Chondrocyte (in vitro differentiated cells): ENCODE measurements around the gene SPTBN1. TPM values are rescaled to one million over a fixed set of nuclear protein-coding genes. Genes with fewer than 3 reads are reported as not detected.

Experiments used
- DNase-seq: peaks from one replicate; pipeline ENCODE4 v3.0.0; 2021; ENCODE audit warnings: mixed read lengths, low spot score
- H3K27ac Mint-ChIP-seq: one replicate; pipeline ENCODE4 v1.8.0; 2021; ENCODE audit warnings: mild to moderate bottlenecking, moderate library complexity, mixed read lengths; ENCODE audit not compliant: unreplicated experiment
- H3K27me3 Mint-ChIP-seq: 2 replicates; pipeline ENCODE4 v1.8.0; 2021; ENCODE audit warnings: low read depth, mixed read lengths
- H3K36me3 Mint-ChIP-seq: 2 replicates; pipeline ENCODE4 v1.8.0; 2021; ENCODE audit warnings: low read depth, mixed read lengths
- H3K4me1 Mint-ChIP-seq: 2 replicates; pipeline ENCODE4 v1.8.0; 2021; ENCODE audit warnings: low read depth, mild to moderate bottlenecking, mixed read lengths
- H3K4me3 Mint-ChIP-seq: one replicate; pipeline ENCODE4 v1.8.0; 2021; ENCODE audit warnings: mild to moderate bottlenecking, moderate library complexity, mixed read lengths; ENCODE audit not compliant: unreplicated experiment
- H3K9me3 Mint-ChIP-seq: 2 replicates; pipeline ENCODE4 v1.8.0; 2021; ENCODE audit warnings: low read depth, mixed read lengths
- total RNA-seq: library from RNA; stranded (reverse); gene quantifications from 3 replicates; pipeline ENCODE4 v1.2.1, GENCODE V29; 2021
- TF ChIP-seq, protein P1 (sequence below): fragments of 200-600 bp; sonication (generic); IDR thresholded peaks from 2 replicates; pipeline ENCODE4 v1.5.0; 2021; ENCODE audit warnings: antibody characterized with exemption, mild to moderate bottlenecking, moderate library complexity

The SPTBN1 gene
- total RNA-seq, 1 donor from 2014 or later: 297 TPM

DNA sequence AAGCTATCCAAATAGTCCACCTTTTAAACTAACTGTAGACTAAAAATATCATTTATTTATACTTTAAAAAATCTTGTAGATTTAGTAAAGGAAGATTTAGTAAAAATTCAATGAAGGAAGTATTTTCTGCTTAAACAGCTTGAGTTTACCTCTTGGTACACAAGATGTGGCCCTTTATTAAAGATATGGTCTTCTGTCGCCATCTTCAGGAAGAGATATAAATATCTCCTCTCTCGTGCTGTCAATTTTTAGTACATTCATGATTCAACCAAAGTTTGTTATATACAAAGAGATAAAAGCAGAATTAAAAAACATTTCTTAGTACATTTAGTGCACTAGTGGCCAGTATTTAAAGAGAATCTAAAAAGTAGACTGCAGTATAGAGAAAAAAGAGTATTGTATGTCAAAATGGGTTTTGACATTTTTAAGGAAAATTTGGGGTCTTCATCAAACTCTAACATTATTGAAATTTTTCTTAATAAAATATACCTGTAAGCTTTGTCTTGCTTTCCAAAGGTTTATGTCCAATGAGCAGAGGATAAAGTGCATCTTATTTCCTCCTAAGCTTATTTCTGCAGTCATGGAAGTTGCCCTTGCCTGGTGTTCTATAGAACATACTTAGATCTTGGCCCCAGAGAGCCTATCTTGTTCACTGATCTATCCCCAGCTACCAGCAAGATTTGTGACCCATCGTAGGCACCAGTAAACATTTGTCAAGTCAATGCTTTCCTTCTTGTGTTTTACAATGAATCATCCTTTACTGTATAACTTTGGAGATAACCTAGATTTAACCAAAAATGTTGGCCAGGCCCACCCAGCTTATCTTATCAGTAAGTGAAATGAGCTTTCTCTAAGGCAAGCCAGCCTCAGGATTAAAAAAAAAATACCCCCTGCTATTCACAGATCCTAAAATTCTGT lies 248.8 kb downstream of the SPTBN1 start:
- no peaks in the 10 kb centered on the region for H3K27me3 Mint-ChIP-seq
- H3K9me3 Mint-ChIP-seq: peaks cover 7% of the 10 kb centered on the region
- H3K27ac Mint-ChIP-seq: no peak overlapping the region
- no peaks in the 10 kb centered on the region for H3K4me1 Mint-ChIP-seq
- no peak for DNase-seq
- H3K4me3 Mint-ChIP-seq: no peak overlapping the region
- H3K36me3 Mint-ChIP-seq: no peaks in the 10 kb centered on the region
- TF ChIP-seq, protein P1, sequence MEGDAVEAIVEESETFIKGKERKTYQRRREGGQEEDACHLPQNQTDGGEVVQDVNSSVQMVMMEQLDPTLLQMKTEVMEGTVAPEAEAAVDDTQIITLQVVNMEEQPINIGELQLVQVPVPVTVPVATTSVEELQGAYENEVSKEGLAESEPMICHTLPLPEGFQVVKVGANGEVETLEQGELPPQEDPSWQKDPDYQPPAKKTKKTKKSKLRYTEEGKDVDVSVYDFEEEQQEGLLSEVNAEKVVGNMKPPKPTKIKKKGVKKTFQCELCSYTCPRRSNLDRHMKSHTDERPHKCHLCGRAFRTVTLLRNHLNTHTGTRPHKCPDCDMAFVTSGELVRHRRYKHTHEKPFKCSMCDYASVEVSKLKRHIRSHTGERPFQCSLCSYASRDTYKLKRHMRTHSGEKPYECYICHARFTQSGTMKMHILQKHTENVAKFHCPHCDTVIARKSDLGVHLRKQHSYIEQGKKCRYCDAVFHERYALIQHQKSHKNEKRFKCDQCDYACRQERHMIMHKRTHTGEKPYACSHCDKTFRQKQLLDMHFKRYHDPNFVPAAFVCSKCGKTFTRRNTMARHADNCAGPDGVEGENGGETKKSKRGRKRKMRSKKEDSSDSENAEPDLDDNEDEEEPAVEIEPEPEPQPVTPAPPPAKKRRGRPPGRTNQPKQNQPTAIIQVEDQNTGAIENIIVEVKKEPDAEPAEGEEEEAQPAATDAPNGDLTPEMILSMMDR: peak; percentile 91

DNA sequence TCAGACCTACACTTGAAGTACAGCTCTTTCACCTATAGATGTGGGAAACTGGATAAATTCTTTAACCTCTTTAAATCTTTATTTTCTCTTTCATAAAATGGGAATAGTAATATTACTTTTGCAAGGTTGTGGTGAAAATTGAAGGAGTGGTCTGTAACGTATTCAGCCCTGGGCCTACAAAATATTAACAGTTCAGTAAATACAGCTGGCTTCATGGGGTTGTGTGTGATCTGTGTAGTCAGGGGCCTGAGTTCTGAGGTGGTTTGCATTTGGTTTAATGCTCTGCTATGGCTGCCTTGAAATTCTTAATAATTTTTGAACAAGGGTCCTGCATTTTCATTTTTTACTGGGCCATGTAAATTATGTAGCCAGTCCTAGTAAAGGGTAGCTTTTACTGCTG lies 250.5 kb downstream of the SPTBN1 start:
- Mint-ChIP-seq H3K9me3 (peaks cover 7% of the 10 kb centered on the region), H3K4me3 (no peak overlapping the region), H3K36me3 (no peaks in the 10 kb centered on the region), H3K27me3 (peaks cover 2% of the 10 kb centered on the region), H3K27ac (no peak overlapping the region), H3K4me1 (no peaks in the 10 kb centered on the region)
- DNase-seq: no peak
- TF ChIP-seq, protein P1: no peak

DNA sequence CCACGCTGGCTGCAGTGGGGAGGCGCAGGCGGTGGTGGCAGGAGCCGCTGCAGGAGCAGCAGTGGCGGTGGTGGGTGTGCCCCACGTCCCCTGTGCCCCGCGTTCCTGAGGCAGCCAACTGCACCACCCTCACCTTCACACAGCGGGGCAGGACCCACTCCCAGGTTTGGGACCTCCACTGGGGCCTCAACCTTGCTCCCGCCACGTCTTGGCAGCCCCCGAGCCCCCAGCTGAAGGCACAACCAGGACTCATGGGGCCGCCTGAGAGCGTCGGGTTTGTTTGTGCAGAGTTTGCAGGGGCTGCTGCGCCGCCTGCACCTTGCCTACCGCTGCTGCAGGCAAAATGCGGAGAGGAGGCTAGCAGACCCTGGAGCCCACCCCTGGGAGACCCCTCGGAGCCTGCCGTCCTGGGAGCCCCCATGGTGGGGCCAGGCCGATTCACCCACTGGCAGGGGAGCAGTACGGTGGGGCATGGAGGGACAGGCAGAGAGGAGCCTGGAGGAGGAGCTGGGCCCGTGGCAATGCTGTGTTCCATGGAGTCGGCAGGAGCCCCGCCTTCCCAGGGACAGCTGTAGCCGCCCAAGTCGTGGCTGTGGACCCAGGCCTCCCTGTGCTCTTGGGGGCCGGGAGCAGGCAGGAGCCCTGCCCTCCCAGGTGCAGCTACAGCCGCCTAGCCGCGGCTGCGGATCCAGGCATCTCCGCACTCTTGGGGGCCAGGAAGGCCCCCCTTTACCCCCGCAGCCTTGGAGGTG lies 252.6 kb downstream of the SPTBN1 start:
- Mint-ChIP-seq H3K27me3 (peaks cover 2% of the 10 kb centered on the region), H3K27ac (no peak overlapping the region), H3K9me3 (no peaks in the 10 kb centered on the region), H3K36me3 (no peaks in the 10 kb centered on the region), H3K4me3 (no peak overlapping the region), H3K4me1 (no peaks in the 10 kb centered on the region)
- TF ChIP-seq, protein P1: no peak
- peak; percentile 87 for DNase-seq

DNA sequence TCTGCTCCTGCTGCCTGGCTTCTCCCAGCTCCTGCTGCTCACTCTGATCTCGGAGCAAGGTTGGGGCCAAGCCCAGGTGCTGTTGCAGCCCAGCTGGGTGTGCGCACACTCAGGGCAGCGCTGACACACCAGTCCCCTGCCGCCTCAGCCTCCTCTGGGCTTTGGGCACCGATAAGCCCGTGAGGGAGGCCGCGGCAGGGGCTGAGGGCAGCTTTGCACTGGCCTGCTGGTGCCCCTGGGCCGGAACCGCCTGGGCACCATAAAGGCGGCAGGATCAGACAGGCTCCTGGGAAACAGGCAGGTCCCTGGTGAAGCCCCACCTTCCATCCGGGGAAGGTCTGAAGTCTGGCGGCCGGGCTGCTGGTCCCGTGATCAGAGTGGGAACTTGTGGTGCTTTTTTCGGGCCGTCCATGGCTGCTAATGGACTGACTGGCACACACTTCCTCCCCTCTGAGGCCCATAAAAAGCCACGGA lies 253.2 kb downstream of the SPTBN1 start:
- Mint-ChIP-seq H3K27me3 (peaks cover 2% of the 10 kb centered on the region), H3K9me3 (no peaks in the 10 kb centered on the region), H3K4me1 (no peaks in the 10 kb centered on the region), H3K4me3 (no peak overlapping the region), H3K36me3 (no peaks in the 10 kb centered on the region), H3K27ac (no peak overlapping the region)
- TF ChIP-seq, protein P1: no peak
- DNase-seq: no peak

DNA sequence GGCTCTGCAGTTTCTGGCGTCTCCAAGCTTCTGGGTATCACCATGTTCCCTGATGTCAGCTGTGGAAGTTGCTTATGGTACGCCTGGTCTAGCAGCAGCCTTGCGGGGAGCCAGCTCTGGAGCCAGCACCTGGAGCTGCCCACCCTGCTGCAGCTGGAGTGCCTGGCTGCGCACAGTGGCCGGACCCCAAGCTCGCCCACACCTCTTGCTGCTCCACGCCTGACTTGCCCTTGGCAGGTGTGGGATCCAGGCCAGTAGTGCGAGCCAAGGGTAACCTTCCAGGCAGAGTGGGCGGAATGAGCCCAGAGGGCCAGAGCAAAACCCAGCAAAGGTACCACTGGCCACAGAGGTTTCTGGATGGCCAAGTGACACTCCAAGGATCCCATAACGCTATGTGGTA lies 254.1 kb downstream of the SPTBN1 start:
- H3K9me3 Mint-ChIP-seq: no peaks in the 10 kb centered on the region
- DNase-seq: peak; percentile 89
- H3K4me1 Mint-ChIP-seq: no peaks in the 10 kb centered on the region
- no peak overlapping the region for H3K27ac Mint-ChIP-seq
- no peak overlapping the region for H3K4me3 Mint-ChIP-seq
- TF ChIP-seq, protein P1: no peak
- H3K36me3 Mint-ChIP-seq: no peaks in the 10 kb centered on the region
- H3K27me3 Mint-ChIP-seq: peaks cover 2% of the 10 kb centered on the region
